C4-2B (cell line): ENCODE data around the gene CYTH1.

ENCODE experiments used
- H3K27ac ChIP-seq: fragments of 450-650 bp; 2 replicates; pipeline ENCODE4 v1.5.1; 2017
- CTCF ChIP-seq: fragments of 450-650 bp; conservative IDR thresholded peaks from 2 replicates; pipeline ENCODE4 v1.5.1; 2017; ENCODE audit warnings: mild to moderate bottlenecking
- ZFX ChIP-seq: fragments of 450-650 bp; IDR thresholded peaks from 2 replicates; pipeline ENCODE4 v1.6.1; 2017

CYTH1 gene

DNA sequence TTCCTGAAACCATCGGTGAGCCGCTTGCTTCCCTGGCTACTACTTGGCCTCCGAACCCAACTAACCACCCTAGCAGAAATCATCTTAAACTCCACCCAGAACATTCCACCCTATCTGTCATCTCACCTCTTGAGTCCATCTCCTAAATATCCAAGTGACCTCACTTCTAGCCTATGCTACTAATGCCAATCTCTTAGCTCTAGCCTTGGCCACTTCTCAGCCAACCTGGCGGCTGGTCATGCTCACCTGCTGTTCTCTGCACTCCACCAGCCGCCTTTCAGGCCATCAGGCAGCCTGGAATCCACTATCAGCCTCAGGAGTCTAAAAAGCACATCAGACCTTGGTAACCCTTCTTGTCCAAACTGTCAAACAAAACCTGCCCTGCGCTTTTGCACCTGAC, 11.9 kb upstream of the CYTH1 start:
- H3K27ac ChIP-seq: no peak overlapping the region
- TF ChIP-seq CTCF: no peak
- TF ChIP-seq ZFX: no peak

GRCh38 chr17:78793415-78793814, 11.3 kb upstream of the CYTH1 start:
- H3K27ac ChIP-seq: no peak overlapping the region
- TF ChIP-seq ZFX (no peak), CTCF (no peak)

DNA sequence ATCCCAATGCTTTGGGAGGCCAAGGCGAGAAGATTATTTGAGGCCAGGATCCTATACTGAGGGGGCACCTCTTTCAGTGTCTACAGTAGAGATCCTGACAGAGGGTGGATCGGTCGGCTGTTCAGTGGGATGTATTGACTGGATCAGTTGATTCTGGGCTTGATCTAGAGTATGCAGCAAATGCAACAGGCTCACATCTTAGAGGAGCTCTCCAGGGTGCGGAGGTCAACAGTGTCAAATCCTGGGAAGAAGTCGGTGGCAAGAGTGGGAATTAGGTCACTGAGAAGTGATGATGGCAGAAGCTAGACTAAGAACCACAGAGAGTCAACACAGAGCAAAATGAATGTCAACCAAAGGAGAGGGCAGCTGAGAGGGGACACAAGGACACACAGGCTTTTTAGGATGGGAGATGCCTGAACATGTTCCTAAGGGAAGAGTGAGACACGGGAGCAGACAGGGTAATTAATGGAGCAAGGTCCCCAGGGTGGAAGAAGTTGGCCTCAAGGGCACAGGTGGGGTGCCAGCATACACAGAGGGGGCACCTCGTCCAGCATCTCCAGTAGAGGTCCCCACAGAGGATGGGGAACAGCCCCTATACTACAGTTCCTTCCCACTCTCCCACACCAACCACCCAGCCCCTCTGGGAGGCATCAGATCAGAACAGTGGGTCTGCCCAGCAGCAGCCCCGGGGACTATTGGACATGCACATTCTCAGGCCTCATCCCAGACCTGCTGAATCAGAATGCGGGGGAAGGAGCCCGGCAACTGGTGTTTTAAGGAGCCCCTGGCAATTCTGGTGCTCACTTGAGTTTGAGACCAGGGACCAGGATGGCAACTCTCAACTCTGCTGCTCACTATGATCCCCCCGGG, 10.0 kb upstream of the CYTH1 start:
- H3K27ac ChIP-seq: no peak overlapping the region
- TF ChIP-seq CTCF (no peak), ZFX (no peak)

- no peak overlapping the region for H3K27ac ChIP-seq
- TF ChIP-seq ZFX (no peak), CTCF (no peak)
Measured at GRCh38 chr17:78790552-78790951, 8.5 kb upstream of the CYTH1 start.

GRCh38 chr17:78789663-78790181, 7.6 kb upstream of the CYTH1 start:
- TF ChIP-seq ZFX (no peak), CTCF (no peak)
- H3K27ac ChIP-seq: no peak overlapping the region

- no peak for TF ChIP-seq CTCF
- no peak for TF ChIP-seq ZFX
- no peak overlapping the region for H3K27ac ChIP-seq
Measured at GRCh38 chr17:78789149-78789662, 7.1 kb upstream of the CYTH1 start.

- H3K27ac ChIP-seq: no peak overlapping the region
- no peak for TF ChIP-seq CTCF
- TF ChIP-seq ZFX: no peak
Measured at GRCh38 chr17:78788451-78788850, 6.4 kb upstream of the CYTH1 start.
